NCI-H1694 (cell line): ENCODE results near the gene FOXD3.

ENCODE experiments used
- DNase-seq: peaks from one replicate; lab custom pipeline; 2025; lab: John Stamatoyannopoulos, UW

FOXD3 gene

DNA sequence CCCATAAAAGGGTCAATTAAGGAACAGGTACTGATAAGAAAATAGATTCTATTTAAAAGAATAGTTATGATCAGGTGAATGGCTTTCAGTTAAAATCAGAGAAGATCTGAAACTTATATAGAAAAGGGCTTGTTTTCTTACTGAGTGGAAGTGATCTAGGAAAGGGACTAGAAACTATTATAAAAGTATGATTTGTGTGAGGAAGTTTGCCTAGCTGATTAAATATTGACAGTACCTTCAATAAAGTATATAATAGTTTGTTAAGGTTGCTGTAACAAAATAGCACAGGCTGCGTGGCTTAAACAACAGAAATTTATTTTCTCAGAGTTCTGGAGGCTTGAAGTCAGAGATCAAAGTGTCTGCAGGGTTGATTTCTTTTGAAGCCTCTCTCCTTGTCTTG lies 39.7 kb downstream of the FOXD3 start:
- no peak for DNase-seq

DNA sequence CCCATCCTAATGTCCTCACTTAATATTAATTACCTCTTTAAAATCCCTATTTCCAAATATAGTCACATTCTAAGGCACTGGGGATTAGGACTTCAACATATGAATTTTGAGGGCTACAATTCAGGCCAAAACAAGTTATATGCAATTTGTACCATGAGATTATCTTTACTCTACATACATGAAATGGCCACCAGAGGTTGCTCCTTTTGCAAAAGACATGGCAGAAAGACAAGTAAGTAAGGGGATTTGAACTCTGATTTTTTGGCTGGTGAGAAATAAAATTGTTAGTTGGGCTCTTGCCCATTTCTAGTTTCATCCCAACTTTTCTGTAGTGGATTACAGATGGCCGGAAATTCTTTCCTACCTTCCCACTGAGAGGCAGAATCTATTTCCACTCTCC lies 40.2 kb downstream of the FOXD3 start:
- DNase-seq: no peak

- DNase-seq: no peak
Measured at GRCh38 chr1:63363014-63363413, 40.6 kb downstream of the FOXD3 start.

- no peak for DNase-seq
Measured at GRCh38 chr1:63366908-63367214, 44.5 kb downstream of the FOXD3 start.

DNA sequence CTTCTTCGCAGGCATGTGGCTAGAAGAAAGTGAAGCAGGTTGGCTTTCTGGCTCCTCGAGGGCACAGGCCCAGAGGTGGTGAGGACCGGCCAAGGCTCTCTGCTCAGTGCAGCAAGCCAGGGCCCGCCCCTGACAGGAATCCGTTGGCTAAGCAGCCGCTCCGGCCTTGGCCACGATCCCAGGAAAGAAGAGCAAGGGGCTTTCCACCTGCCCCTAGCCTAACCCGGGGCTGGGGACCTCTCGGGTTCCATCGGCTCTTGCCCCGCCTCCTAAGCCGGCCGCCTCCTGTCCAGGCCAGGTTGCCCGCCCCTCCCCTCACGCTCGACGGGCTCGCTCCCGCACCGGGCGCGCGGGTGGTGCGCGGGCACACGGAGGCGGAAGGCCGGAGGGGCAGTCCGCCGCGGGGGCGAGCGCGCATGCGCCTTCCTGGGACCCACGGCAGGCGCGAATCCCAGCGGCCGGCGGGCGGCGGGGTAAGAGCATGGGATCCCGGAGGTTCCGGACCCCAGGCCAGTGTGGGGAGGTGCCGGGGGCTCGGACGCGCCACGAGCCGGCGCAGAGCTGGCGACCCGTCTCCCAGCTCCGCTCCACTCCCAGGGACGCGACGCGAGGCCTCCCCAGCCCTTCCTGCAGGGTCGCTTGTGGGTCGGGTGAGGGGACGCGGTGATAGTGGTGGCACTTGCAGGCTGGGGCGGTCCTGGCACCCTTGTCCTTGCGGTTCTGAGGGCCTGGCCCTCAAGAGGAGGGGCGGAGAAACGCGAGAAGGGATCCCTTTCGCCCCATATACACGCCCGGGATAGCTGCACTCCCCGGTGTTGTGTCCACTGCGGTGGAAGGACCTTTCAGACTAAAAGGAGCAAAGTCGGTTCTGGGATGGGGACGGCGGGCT lies 45.1 kb downstream of the FOXD3 start, which contains the start of gene ALG6:
ALG6 (plus strand) TSS at position 413 of the 889 bp plus-strand sequence. CDS start 3,351 bp downstream, outside the sequence.
- peak; percentile 82 for DNase-seq

- no peak for DNase-seq
Measured at GRCh38 chr1:63368131-63368530, 45.8 kb downstream of the FOXD3 start.
